RWPE1 (cell line): ENCODE measurements around the gene SNX12.

ENCODE experiments used
- CTCF ChIA-PET: fragments of 350-600 bp; sonication (Branson Sonifier 250); formaldehyde crosslinking; extraction: SDS; loops from one replicate; lab custom pipeline; 2021; lab: Yijun Ruan, JAX
- POLR2A ChIA-PET: fragments of 400-600 bp; formaldehyde crosslinking; extraction: SDS; loops from one replicate; lab custom pipeline; 2020; ENCODE audit warnings: antibody characterized with exemption; ENCODE audit not compliant: low non-redundant PET; lab: Yijun Ruan, JAX
- DNase-seq: peaks from one replicate; pipeline ENCODE4 v3.0.0; 2012; ENCODE audit warnings: low spot score
- H3K27ac ChIP-seq: fragments of 450-650 bp; 2 replicates; pipeline ENCODE4 v1.5.1; 2017
- CTCF ChIP-seq: fragments of 450-650 bp; conservative IDR thresholded peaks from 2 replicates; pipeline ENCODE4 v1.5.1; 2017; ENCODE audit warnings: low read depth, mild to moderate bottlenecking

The SNX12 gene

GRCh38 chrX:71070531-71070930, 2.4 kb upstream of the SNX12 start:
- no peak overlapping the region for H3K27ac ChIP-seq
- DNase-seq: no peak
- ChIA-PET CTCF (no interaction called here), POLR2A (no interaction called here)
- TF ChIP-seq CTCF: no peak

- peak overlapping the region; percentile 87 for H3K27ac ChIP-seq
- no peak for TF ChIP-seq CTCF
- DNase-seq: no peak
- CTCF ChIA-PET: interaction anchor here (0.6 kb wide), 1 partner anchor 31 kb away, joined by 5 read pairs; no protein-coding TSS in a partner anchor
- POLR2A ChIA-PET: no interaction called here
Measured at GRCh38 chrX:71067712-71068043, 456 bp downstream of the SNX12 start.

- ChIA-PET POLR2A (no interaction called here), CTCF (interaction anchor here (0.6 kb wide), 1 partner anchor 30 kb away, joined by 5 read pairs; no protein-coding TSS in a partner anchor)
- TF ChIP-seq CTCF: no peak
- no peak for DNase-seq
- no peak overlapping the region for H3K27ac ChIP-seq
Measured at GRCh38 chrX:71067089-71067488, 1.0 kb downstream of the SNX12 start.

- POLR2A ChIA-PET: no interaction called here
- CTCF ChIA-PET: no interaction called here
- no peak overlapping the region for H3K27ac ChIP-seq
- DNase-seq: no peak
- no peak for TF ChIP-seq CTCF
Measured at GRCh38 chrX:71060127-71060526, 8.0 kb downstream of the SNX12 start.

- no peak overlapping the region for H3K27ac ChIP-seq
- DNase-seq: no peak
- no peak for TF ChIP-seq CTCF
- CTCF ChIA-PET: no interaction called here
- POLR2A ChIA-PET: no interaction called here
Measured at GRCh38 chrX:71057848-71058530, 10.1 kb downstream of the SNX12 start.

- ChIA-PET POLR2A (no interaction called here), CTCF (no interaction called here)
- no peak overlapping the region for H3K27ac ChIP-seq
- DNase-seq: no peak
- no peak for TF ChIP-seq CTCF
Measured at GRCh38 chrX:71056867-71057266, 11.3 kb downstream of the SNX12 start.
